Fibroblast of skin of scalp (primary cell): ENCODE data around the gene PIGR.

Source experiments
- DNase-seq: peaks from one replicate; pipeline ENCODE4 v3.0.0-alpha.2; 2013

Gene PIGR

DNA sequence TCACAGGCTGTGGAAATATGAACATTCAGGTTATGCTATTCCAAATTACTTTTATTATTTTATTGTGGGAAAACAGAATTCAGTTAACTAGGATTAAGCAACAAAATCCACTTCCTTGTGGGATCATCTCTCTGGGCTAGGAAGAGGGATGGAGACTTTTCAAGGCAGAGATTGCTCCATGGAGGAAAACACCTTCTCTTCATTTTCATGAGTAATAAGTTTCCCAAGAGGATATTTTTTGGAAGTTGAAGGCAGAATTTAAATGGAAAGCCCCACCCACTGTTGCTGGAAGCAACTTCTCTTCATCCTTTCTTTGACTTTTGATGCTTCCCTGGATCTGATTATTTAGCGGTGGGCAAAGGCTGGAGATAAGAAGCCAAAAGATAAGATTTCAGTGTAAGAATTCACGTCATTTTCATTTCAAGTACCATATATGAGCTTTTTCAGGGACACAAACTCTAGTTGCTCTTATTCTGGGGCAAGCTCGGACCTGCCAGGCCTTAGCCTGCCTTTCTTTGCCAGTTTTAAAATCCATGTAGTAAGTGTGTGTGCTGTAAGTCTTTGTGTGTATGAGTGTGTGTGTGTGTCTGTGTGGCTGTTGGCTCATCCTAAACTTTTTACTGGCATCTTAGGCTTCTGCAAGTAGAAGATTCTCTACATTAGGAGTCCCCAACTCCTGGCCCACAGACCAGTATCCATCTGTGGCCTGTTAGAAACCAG is 60.8 kb downstream of the PIGR start:
- DNase-seq, result no peak

- DNase-seq, result no peak
Measured at GRCh38 chr1:206883876-206884275, 62.4 kb downstream of the PIGR start.

- DNase-seq, result no peak
Measured at GRCh38 chr1:206883160-206883559, 63.1 kb downstream of the PIGR start.

DNA sequence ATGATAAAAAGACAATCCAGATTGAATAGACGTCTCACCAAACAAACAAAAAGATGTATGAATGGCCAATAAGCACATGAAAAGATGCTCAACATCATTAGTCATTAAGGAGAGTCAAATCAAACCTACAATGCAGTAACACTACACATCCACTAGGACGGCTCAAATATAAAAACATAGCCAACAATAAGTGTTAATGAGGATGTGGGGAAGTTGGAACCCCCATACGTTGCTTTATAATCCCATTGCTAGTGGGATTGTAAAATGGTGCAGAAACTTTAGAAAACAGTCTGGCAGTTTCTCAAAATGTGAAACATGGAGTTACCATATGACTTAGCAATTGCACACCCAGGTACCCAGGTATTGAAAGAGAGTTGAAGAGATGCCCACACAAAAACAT is 63.7 kb downstream of the PIGR start:
- no peak for DNase-seq

DNA sequence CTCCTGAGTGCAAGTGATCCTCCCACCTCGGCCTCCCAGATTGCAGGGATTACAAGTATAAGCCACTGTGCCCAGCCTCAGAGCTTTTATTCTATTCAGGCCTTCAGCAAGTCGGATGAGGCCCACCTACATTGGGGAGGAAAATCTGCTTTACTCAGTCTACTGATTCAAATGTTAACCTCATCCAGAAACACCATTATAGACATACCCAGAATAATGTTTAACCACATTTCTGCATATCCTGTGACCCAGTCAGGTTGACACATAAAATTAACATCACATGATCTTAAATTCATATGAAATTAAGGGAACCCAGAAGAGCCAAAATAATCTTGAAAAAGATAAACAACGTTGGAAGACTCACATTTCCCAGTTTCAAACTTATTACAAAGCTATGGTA is 66.0 kb downstream of the PIGR start:
- no peak for DNase-seq
